Skin of body (tissue), 3 donors: Measurements from ENCODE around the gene SMDT1. TPM values are rescaled to one million over a fixed set of nuclear protein-coding genes. Genes with fewer than 3 reads are reported as not detected.
"Not testable (repeated sequence)": the region's sequence is repeated elsewhere in the genome, so short reads cannot be mapped to it uniquely, and the experiment has no call there.

Experiments used
- DNase-seq: peaks from one replicate; lab custom pipeline; 2025; lab: John Stamatoyannopoulos, UW
- small RNA-seq: library from RNA; depleted of rRNA; stranded (forward); fragments of <200 nt; gene quantifications from one replicate; pipeline ENCODE3, GENCODE V24; 2014; ENCODE audit warnings: low replicate concordance
- total RNA-seq: library from RNA; depleted of rRNA; stranded (reverse); fragments of >200 nt; gene quantifications from one replicate; pipeline ENCODE4 v1.2.3, GENCODE V29; 2014

The SMDT1 gene
- total RNA-seq, 1 donor from 2014 or later: 21.2 TPM

GRCh38 chr22:42111798-42112197 lies 32.3 kb downstream of the SMDT1 start:
- no peak for DNase-seq

GRCh38 chr22:42112793-42113192 lies 33.3 kb downstream of the SMDT1 start:
- DNase-seq: not testable (repeated sequence)

DNA sequence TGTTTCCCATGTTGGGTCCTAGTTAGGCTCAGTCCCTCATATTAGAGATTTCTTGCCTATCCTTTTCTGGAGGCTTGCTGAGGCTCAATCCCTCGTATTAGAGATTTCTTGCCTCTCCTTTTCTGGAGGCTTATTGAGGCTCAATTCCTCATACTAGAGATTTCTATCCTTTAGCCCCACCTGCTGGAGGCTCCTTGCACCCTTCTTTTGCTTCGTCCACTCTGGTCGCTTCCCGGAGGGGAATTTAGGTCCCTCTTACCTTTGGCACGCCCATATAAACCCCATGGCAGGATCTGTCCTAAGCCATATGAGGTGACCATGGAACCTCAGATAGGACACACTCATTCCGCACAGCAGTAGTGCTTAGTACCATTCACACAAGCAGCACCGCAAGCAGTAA lies 35.2 kb downstream of the SMDT1 start:
- DNase-seq: no peak

GRCh38 chr22:42115420-42115830 lies 35.9 kb downstream of the SMDT1 start:
- not testable (repeated sequence) for DNase-seq

GRCh38 chr22:42116848-42117424 lies 37.4 kb downstream of the SMDT1 start:
- DNase-seq: no peak

DNA sequence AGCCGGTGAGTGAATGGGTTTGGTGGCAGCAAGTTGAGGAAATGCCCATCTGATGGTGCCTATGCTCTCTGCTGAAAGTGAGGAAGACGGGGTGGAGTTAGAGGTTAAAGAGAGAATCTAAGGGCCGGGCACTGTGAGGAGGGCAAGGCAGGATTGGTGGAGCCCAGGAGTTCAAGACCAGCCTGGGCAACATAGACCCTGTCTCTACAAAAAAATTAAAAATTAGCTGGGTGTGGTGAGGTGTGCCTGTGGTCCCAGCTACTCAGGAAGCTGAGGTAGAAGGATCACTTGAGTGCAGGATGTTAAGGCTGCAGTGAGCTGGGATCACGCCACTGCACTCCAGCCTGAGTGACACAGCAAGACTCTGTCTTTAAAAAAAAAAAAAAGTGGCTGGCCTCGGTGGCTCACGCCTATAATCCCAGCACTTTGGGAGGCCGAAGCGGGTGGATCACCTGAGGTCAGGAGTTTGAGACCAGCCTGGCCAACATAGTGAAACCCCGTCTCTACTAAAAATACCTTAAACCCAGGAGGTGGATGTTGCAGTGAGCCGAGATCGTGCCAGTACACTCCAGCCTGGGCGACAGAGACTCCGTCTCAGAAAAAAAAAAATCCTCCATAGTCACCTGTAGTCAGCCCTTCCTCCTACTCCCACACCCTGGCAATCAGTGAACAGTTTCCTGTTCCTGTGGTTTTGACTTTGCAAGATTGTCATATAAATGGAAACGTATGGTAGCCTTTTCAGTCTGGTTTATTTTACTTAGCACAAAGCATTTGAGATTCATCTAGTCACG lies 40.9 kb downstream of the SMDT1 start:
- not testable (repeated sequence) for DNase-seq

- DNase-seq: not testable (repeated sequence)
Observed at GRCh38 chr22:42123529-42123928, 44.0 kb downstream of the SMDT1 start.

DNA sequence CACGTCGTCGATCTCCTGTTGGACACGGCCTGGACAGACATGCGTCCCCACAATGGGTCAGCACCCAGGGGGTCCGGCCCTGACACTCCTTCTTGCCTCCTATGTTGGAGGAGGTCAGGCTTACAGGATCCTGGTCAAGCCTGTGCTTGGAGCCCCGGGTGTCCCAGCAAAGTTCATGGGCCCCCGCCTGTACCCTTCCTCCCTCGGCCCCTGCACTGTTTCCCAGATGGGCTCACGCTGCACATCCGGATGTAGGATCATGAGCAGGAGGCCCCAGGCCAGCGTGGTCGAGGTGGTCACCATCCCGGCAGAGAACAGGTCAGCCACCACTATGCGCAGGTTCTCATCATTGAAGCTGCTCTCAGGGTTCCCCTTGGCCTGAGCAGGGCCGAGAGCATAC lies 48.1 kb downstream of the SMDT1 start:
- no peak for DNase-seq

DNA sequence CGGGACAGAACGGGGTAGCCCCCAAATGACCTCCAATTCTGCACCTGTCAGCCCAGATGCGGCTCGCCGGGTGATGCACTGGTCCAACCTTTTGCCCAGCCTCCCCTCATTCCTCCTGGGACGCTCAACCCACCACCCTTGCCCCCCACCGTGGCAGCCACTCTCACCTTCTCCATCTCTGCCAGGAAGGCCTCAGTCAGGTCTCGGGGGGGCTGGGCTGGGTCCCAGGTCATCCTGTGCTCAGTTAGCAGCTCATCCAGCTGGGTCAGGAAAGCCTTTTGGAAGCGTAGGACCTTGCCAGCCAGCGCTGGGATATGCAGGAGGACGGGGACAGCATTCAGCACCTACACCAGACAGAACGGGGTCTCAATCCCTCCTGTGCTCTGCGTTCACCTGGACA lies 48.5 kb downstream of the SMDT1 start:
- DNase-seq: not testable (repeated sequence)

GRCh38 chr22:42128776-42129694 lies 49.5 kb downstream of the SMDT1 start:
- DNase-seq: not testable (repeated sequence)

DNA sequence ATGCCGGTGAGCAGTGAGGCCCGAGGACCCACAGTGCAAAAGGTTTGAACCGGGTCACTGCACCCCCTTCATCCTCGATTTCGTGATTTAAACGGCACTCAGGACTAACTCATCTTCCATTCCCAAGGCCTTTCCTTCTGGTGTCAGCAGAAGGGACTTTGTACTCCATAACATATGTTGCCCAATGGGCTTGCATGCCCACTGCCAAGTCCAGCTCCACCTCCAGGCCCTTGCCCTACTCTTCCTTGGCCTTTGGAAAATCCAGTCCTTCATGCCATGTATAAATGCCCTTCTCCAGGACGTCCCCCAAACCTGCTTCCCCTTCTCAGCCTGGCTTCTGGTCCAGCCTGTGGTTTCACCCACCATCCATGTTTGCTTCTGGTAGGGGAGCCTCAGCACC lies 50.7 kb downstream of the SMDT1 start:
- not testable (repeated sequence) for DNase-seq

DNA sequence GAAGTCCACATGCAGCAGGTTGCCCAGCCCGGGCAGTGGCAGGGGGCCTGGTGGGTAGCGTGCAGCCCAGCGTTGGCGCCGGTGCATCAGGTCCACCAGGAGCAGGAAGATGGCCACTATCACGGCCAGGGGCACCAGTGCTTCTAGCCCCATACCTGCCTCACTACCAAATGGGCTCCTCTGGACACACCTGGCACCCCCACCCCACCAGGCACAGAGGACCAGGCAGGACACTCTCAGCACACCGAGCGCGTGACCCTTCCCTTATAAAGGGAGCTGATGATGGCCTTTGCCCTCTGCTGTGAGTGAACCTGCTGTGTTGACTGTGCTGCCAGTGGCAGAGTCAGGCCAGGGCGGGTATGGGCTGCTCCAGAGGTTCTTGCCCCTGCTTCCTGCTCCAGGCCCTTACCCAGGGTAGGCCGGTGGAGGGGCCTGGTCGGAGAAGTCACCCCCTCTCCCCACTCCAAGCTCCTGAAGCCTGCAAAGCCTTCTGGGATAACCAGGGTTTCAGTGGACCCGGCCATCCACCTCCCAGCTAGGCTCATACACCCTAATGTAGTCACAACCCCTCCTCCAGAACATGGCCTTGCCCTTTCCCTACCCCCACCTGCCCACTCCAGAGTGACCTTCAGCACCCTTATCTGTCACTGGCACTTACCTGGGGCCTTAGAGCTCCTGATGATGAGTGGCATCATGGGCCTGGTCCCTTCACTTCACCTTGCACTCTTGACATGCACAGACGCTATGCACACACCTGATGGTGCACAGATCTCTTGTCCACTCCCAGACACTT lies 51.3 kb downstream of the SMDT1 start, which contains the start of gene CYP2D6:
Gene CYP2D6, minus strand, starts transcription at position 172 of the 793 bp plus-strand sequence. Its CDS starts 19 bp downstream, at position 153.
- DNase-seq: not testable (repeated sequence)

- DNase-seq: no peak
Observed at GRCh38 chr22:42131562-42131961, 52.1 kb downstream of the SMDT1 start.

- no peak for DNase-seq
Observed at GRCh38 chr22:42132457-42132856, 53.0 kb downstream of the SMDT1 start.

Small RNAs within 50 kb of the gene (small RNA-seq; reads per million reads assigned to genes)
- not detected for gene SNORD13P1

Other genes with a start within 250 kb of the SMDT1 start
- 49.7 TPM for gene SREBF2, start 246.6 kb upstream of the SMDT1 start, total RNA-seq
- not detected for gene SHISA8, start 164.6 kb upstream of the SMDT1 start, total RNA-seq
- 0.59 TPM for gene TNFRSF13C, start 152.9 kb upstream of the SMDT1 start, total RNA-seq
- gene CENPM, start 132.5 kb upstream of the SMDT1 start, total RNA-seq: 8.4 TPM
- gene SEPTIN3, start 110.3 kb upstream of the SMDT1 start, total RNA-seq: 1.9 TPM
- gene WBP2NL, start 80.9 kb upstream of the SMDT1 start, total RNA-seq: 2.6 TPM
- gene NAGA, start 8.9 kb upstream of the SMDT1 start, total RNA-seq: 21.6 TPM
- gene PHETA2, start 5.5 kb upstream of the SMDT1 start, total RNA-seq: 14.8 TPM
- 51.5 TPM for gene NDUFA6, start 11.1 kb downstream of the SMDT1 start, total RNA-seq
- gene CYP2D6, start 51.1 kb downstream of the SMDT1 start, total RNA-seq: 1.4 TPM
- 26.1 TPM for gene TCF20, start 191.0 kb downstream of the SMDT1 start, total RNA-seq